Measurements from ENCODE around the gene AKTIP.

The AKTIP gene

DNA sequence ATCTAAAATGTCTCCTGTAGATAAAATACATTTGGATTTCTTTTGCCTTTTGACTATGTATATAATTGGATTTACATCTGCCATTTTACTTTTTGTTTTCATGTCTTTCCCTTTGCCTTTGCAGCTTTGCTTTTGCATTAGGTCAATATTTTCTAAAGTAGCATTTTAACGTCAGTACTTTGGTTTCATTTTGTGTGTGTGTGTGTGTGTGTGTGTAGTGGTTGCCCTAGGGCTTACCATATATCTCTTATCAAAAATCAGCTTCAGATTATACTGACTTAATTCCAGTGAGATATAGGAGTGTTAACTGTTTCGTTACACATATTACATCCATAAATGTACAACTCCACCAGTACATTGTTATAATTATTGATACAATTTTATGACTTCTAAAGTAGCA lies 26.1 kb downstream of the AKTIP start:
- DNase-seq, result no peak

DNA sequence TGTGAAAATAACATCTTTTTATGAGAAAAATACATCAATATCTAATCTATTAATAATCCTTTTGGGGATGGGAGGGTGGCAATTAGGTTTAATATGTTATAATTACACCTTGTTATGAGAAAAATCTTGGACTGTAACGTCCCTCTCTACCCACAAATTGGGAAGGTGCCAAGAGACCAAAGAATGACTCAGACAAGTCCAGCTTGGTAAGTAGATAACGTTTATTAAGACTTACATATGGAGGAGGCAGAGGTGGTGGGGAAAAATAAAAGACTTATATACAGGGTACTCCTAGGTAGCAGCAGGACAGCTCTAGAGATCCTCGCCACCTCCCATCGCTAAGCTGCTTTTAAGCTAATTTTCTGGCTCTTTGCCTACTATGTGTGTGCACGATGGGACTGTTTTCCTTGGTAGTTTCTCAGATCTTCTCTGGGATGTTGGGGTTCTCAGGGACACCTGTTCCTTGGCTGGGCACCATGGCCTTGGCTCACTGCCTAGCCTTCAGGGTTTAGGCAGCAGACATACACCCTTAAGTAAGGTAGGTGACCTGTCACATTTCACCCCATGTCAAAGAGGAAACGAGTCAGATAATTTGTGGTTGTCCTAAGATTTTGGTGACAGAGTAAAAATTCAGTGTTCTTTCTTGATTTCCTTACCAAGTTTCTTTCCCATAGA lies 37.3 kb downstream of the AKTIP start:
- DNase-seq, result peak; percentile 65

DNA sequence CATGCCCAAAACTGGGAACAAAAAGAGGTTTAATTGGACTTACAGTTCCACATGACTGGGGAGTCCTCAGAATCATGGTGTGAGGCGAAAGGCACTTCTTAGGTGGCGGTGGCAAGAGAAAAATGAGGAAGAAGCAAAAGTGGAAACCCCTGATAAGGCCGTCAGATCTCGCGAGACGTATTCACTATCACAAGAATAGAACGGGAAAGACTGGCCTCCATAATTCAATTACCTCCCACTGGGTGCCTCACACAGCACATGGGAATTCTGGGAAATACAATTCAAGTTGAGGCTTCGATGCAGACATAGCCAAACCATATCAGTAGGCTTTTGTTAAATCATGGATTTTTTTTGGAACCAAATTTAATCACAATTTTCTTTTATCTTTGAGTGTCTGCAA lies 44.4 kb downstream of the AKTIP start:
- no peak for DNase-seq

DNA sequence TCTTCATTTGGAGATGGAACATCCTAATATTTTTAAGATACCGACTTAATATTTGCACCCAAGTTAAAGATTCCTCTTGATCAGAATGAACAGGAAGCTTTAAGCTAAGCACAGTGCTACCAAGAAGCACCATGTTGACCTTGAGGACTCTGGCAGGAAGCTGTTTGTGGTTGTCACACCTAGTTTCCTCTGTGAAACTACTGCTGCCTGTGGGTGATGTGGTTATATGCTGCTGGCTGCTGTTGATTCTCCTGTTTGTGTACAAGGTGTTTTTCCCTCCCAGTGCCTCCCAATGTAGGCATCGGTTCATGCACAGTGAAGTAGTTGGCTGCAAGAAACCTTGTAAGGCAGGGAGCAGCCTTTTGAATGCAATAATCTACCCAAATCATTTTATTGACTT lies 45.3 kb downstream of the AKTIP start:
- no peak for DNase-seq

DNA sequence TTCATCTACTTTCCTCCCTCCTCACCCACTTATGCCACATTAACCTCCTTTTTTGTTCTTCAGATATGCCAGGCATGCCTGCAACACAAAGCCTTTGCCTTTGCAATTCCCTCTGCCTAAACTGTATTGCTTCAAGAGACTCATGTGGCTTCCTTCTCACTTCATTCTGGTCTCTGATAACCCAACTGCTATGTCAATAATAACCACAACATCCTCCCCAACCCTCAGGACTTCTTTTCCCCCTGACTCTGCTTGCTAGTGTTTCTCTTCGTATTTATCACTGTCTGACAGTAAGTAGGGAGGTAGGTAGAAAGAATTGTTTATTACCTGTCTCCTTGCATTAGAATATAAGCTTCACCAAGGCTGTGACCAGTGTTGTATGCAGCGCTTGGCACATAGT lies 46.4 kb downstream of the AKTIP start:
- DNase-seq, result no peak

DNA sequence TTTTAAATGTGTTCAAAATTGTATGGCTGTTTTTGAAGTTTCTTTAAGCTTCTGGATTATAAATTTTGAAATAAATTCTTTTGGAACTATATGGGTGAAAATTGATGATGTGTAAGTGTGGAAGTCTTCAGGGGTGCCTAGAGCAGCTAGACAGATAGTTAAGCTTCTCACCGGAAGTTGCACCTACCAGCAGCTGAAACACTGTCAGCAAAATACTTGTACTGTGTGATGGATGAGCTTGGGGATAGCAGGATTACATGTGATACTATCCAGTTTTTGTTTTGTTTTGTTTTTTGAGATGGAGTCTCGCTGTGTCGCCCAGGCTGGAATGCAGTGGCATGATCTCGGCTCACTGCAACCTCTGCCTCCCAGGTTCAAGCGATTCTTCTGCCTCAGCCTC lies 49.1 kb downstream of the AKTIP start:
- no peak for DNase-seq

DNA sequence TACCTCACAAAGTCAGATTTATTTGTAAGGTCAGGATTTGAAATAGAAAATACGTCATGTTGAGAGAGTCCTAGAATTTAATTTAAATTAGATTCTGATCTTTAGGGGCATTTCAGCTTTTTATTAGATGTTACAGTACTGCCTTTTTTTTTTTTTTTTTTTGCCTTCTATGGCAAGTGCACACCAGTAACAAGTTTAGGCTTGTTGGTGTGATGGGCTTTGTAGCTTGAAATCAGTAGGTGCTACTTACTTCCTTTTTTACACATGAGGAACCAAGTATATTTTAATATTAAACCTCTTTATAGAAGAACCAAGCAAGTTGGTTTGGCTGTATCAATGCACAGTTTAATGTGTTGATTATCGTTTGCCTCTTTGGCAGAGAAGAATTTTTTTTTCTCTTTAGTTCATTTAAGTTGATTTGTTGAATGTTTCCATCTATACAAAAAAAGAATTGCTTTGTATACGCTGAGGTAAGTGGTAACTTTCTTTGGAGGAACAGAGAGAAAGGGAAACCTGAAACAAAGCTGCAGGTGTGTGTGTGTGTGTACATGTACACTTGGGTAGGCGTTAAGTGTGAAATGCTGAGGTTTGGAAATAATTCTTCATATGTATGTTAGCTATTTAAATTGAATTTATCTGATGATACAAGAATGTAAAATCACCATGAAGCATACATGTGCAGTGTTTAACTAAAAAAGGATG lies 53.0 kb downstream of the AKTIP start:
- no peak for DNase-seq

DNA sequence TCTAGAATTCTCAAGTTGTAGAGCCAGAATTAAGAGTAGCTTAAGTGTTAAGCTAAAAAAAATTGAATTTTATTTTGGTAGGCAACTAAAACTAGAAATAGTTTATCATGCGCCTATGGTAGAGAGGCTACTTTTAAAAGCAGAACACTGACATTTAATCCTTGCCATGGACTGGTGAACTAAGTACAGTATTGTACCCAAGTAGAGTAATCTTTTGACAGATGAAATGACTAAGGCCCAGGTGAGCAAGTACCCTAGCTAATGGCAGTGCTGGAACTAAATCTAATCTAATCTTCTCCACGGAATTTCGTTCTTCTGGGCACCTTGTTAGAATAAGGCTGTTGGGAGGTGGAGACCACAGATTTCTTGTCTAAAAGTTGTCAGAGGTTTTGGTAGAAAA lies 56.9 kb downstream of the AKTIP start:
- DNase-seq, result no peak

DNA sequence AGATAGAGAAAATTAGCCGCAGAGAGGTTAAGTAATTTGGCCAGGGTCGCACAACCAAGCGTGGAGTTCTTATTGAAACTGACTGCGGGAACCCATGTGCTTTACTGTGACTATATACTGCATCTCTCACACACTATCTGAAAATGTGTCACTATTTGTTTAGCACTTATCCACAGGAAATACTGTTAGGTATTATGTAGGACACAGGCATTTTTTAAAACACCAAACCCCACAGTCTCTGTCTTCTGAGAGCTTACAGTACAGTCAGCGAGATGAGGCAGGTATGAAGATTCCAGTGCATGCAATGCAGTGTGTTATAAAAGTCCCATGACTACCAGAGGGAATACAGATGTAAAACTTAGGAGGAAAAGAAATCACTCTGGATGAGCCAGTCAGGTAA lies 57.5 kb downstream of the AKTIP start:
- DNase-seq, result no peak
